ENCODE measurements around the gene ERFL. TPM values are rescaled to one million over a fixed set of nuclear protein-coding genes. Genes with fewer than 3 reads are reported as not detected.

ERFL gene
- total and polyA plus RNA-seq, 2 donors (not counting 1 experiment from before 2014, with no cell fraction given) = 2.3 to 5.5 TPM

GRCh38 chr19:41903193-41903953 is 24.9 kb downstream of the ERFL start:
- Mint-ChIP-seq H3K9me3 (ENCODE audit: insufficient read depth) (no peaks in the 10 kb centered on the region), H3K4me1 (peaks cover 1% of the 10 kb centered on the region), H3K4me3 (no peak overlapping the region), H3K27ac (no peak overlapping the region), H3K27me3 (no peaks in the 10 kb centered on the region)
- H3K4me1 ChIP-seq (ENCODE audit: control insufficient read depth in 2 of 2, insufficient read depth in 2 of 2, low read length in 2 of 2) = no peaks in the 10 kb centered on the region
- no peak overlapping the region for H3K9ac ChIP-seq (ENCODE audit: low read length)
- POLR2A ChIA-PET = interaction anchor here (0.6 kb wide), 1 partner anchor 38 kb away, joined by 6 read pairs; no protein-coding TSS in a partner anchor
- H3K27ac ChIP-seq (ENCODE audit: low read length in 2 of 2) = no peak overlapping the region
- H3K79me2 ChIP-seq (ENCODE audit: control insufficient read depth, insufficient read depth, low read length) = peaks cover 11% of the 10 kb centered on the region
- no peak overlapping the region for H3K4me2 ChIP-seq (replicated peaks; ENCODE audit: low read depth, low read length, poor library complexity, severe bottlenecking)
- H2AFZ ChIP-seq (ENCODE audit: insufficient read depth, low read depth, low read length, poor library complexity, severe bottlenecking) = no peak overlapping the region
- no peaks in the 10 kb centered on the region for H3K27me3 ChIP-seq (replicated peaks in 1 of 4; ENCODE audit: control extremely low read depth in 1 of 4, control insufficient read depth in 3 of 4, insufficient read depth in 4 of 4, low read length in 3 of 4)
- no peaks in the 10 kb centered on the region for H3K9me3 ChIP-seq (ENCODE audit: control extremely low read depth in 1 of 3, control insufficient read depth in 2 of 3, insufficient read depth in 1 of 3, low read length in 2 of 3)
- peaks cover 93% of the 10 kb centered on the region for H4K20me1 ChIP-seq (ENCODE audit: control insufficient read depth, insufficient read depth, low read length, poor library complexity, severe bottlenecking)
- peaks cover 10 to 82% of the 10 kb centered on the region in 2 experiments for H3K36me3 ChIP-seq (replicated peaks in 1 of 2; ENCODE audit: control extremely low read depth in 1 of 2, control insufficient read depth in 1 of 2, extremely low read depth in 1 of 2, insufficient read depth in 2 of 2, low read length in 1 of 2)
- no peak overlapping the region for H3K4me3 ChIP-seq (ENCODE audit: control extremely low read depth in 1 of 5, extremely low read depth in 1 of 5, insufficient read depth in 1 of 5, low read depth in 2 of 5, low read length in 4 of 5)
- intact Hi-C loops (cut with micrococcal nuclease) = no loop called here
- ATAC-seq (ENCODE audit: low read depth) (no peak), DNase-seq (no peak)
- 96% methylated on average over 19 of the region's 19 CpGs for WGBS (ENCODE audit: insufficient coverage)
- CTCF ChIA-PET = interaction anchor here (1.1 to 1.6 kb wide), 5 partner anchors 12 to 150 kb away, joined by 3 to 7 read pairs (median 3); no protein-coding TSS in a partner anchor
- TF ChIP-seq EZH2 (IDR thresholded peaks at IDR 0.05; ENCODE audit: borderline replicate concordance, insufficient read depth, low read depth, low read length, poor library complexity, severe bottlenecking) = no peak
- TF ChIP-seq, protein P1, sequence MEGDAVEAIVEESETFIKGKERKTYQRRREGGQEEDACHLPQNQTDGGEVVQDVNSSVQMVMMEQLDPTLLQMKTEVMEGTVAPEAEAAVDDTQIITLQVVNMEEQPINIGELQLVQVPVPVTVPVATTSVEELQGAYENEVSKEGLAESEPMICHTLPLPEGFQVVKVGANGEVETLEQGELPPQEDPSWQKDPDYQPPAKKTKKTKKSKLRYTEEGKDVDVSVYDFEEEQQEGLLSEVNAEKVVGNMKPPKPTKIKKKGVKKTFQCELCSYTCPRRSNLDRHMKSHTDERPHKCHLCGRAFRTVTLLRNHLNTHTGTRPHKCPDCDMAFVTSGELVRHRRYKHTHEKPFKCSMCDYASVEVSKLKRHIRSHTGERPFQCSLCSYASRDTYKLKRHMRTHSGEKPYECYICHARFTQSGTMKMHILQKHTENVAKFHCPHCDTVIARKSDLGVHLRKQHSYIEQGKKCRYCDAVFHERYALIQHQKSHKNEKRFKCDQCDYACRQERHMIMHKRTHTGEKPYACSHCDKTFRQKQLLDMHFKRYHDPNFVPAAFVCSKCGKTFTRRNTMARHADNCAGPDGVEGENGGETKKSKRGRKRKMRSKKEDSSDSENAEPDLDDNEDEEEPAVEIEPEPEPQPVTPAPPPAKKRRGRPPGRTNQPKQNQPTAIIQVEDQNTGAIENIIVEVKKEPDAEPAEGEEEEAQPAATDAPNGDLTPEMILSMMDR (IDR thresholded peaks at IDR 0.05) = no peak

- no peak overlapping the region for H3K27ac Mint-ChIP-seq
- peaks cover 95% of the 10 kb centered on the region for H4K20me1 ChIP-seq (ENCODE audit: control insufficient read depth, insufficient read depth, low read length, poor library complexity, severe bottlenecking)
- no peak overlapping the region for H3K4me3 ChIP-seq (ENCODE audit: control extremely low read depth in 1 of 5, extremely low read depth in 1 of 5, insufficient read depth in 1 of 5, low read depth in 2 of 5, low read length in 4 of 5)
- H3K4me3 Mint-ChIP-seq = no peak overlapping the region
- H3K4me2 ChIP-seq (replicated peaks; ENCODE audit: low read depth, low read length, poor library complexity, severe bottlenecking) = no peak overlapping the region
- no peak for DNase-seq
- no peaks in the 10 kb centered on the region for H3K9me3 Mint-ChIP-seq (ENCODE audit: insufficient read depth)
- H3K27me3 ChIP-seq (replicated peaks in 1 of 4; ENCODE audit: control extremely low read depth in 1 of 4, control insufficient read depth in 3 of 4, insufficient read depth in 4 of 4, low read length in 3 of 4) = no peaks in the 10 kb centered on the region
- 98% methylated on average over 17 of the region's 17 CpGs for WGBS (ENCODE audit: insufficient coverage)
- no peak overlapping the region for H3K9ac ChIP-seq (ENCODE audit: low read length)
- no peak for TF ChIP-seq EZH2 (IDR thresholded peaks at IDR 0.05; ENCODE audit: borderline replicate concordance, insufficient read depth, low read depth, low read length, poor library complexity, severe bottlenecking)
- ChIA-PET CTCF (interaction anchor here (1.1 to 1.6 kb wide), 4 partner anchors 13 to 149 kb away, joined by 3 to 7 read pairs (median 3); no protein-coding TSS in a partner anchor), POLR2A (no interaction called here)
- ATAC-seq (ENCODE audit: low read depth) = no peak
- no peaks in the 10 kb centered on the region for H3K4me1 ChIP-seq (ENCODE audit: control insufficient read depth in 2 of 2, insufficient read depth in 2 of 2, low read length in 2 of 2)
- H3K79me2 ChIP-seq (ENCODE audit: control insufficient read depth, insufficient read depth, low read length) = peaks cover 11% of the 10 kb centered on the region
- H2AFZ ChIP-seq (ENCODE audit: insufficient read depth, low read depth, low read length, poor library complexity, severe bottlenecking) = no peak overlapping the region
- H3K27ac ChIP-seq (ENCODE audit: low read length in 2 of 2) = no peak overlapping the region
- intact Hi-C loops (cut with micrococcal nuclease) = no loop called here
- H3K9me3 ChIP-seq (ENCODE audit: control extremely low read depth in 1 of 3, control insufficient read depth in 2 of 3, insufficient read depth in 1 of 3, low read length in 2 of 3) = no peaks in the 10 kb centered on the region
- H3K36me3 ChIP-seq (replicated peaks in 1 of 2; ENCODE audit: control extremely low read depth in 1 of 2, control insufficient read depth in 1 of 2, extremely low read depth in 1 of 2, insufficient read depth in 2 of 2, low read length in 1 of 2) = peaks cover 10 to 89% of the 10 kb centered on the region in 2 experiments
- H3K4me1 Mint-ChIP-seq = peaks cover 1% of the 10 kb centered on the region
- no peaks in the 10 kb centered on the region for H3K27me3 Mint-ChIP-seq
Measured at GRCh38 chr19:41902594-41902993, 25.7 kb downstream of the ERFL start.
